ENCODE data around the gene OR2T1. TPM values are rescaled to one million over a fixed set of nuclear protein-coding genes. Genes with fewer than 3 reads are reported as not detected.

Gene OR2T1, protein sequence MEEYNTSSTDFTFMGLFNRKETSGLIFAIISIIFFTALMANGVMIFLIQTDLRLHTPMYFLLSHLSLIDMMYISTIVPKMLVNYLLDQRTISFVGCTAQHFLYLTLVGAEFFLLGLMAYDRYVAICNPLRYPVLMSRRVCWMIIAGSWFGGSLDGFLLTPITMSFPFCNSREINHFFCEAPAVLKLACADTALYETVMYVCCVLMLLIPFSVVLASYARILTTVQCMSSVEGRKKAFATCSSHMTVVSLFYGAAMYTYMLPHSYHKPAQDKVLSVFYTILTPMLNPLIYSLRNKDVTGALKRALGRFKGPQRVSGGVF
- polyA plus RNA-seq (2013, experiment 1 of 2), result not detected
- not detected for polyA plus RNA-seq (2013, experiment 2 of 2)

DNA sequence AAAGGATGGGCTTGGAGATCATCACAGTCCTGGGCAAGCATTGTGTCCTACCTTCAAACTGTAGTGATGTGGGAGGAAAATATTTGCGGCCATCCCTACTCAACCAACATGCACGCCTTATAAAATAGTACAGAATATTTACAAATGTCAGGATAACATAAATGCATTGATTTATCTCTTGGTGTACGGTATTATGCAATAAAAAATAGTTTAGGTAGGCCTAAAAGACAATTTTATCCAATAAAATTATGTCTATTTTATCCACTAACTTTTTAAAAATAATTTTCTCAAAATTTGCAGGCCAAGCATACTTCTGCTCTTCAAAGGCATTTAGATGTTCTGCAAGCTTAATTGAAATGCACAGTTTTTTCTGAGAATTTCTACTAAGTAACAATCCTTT lies at the start of gene OR2T1:
Gene OR2T1 (plus strand): TSS at position 301 of the 400 bp plus-strand sequence. CDS start 3,100 bp downstream, outside the sequence.
- WGBS (ENCODE audit: extremely low coverage, insufficient coverage, low lambda C conversion rate), result no CpG with 5 or more reads among the region's 3 CpGs
- Histone ChIP-seq H3K56ac (ENCODE audit: low read length) (no peak within 1 kb of the TSS), H4K8ac (ENCODE audit: low read depth, low read length) (no peak within 1 kb of the TSS), H4K5ac (ENCODE audit: low read length) (no peak within 1 kb of the TSS), H2BK120ac (ENCODE audit: low read depth, low read length) (no peak within 1 kb of the TSS), H3K23ac (ENCODE audit: low read length) (no peak within 1 kb of the TSS), H2BK15ac (replicated peaks; ENCODE audit: low read depth) (no peak within 1 kb of the TSS), H3K4ac (ENCODE audit: low read depth, low read length) (no peak within 1 kb of the TSS), H3K4me2 (ENCODE audit: low read length) (no peak within 1 kb of the TSS), H3K79me2 (ENCODE audit: control insufficient read depth, insufficient read depth, low read length) (no peaks in the 10 kb centered on the region), H2BK5ac (ENCODE audit: low read length) (no peak within 1 kb of the TSS), H3K79me1 (ENCODE audit: low read length) (no peaks in the 10 kb centered on the region), H3K4me1 (ENCODE audit: control insufficient read depth, low read depth, low read length) (no peaks in the 10 kb centered on the region), H3K18ac (ENCODE audit: low read length) (no peak within 1 kb of the TSS), H3K9ac (ENCODE audit: low read length) (no peak within 1 kb of the TSS), H3K4me3 (ENCODE audit: low read length) (peak within 1 kb of the TSS; percentile 7), H3K27ac (ENCODE audit: low read depth, low read length) (no peak within 1 kb of the TSS), H3K36me3 (ENCODE audit: control insufficient read depth, insufficient read depth, low read length) (no peaks in the 10 kb centered on the region), H2AK5ac (ENCODE audit: low read length) (no peak within 1 kb of the TSS), H3K27me3 (ENCODE audit: insufficient read depth, low read length, poor library complexity) (no peaks in the 10 kb centered on the region)
- no peak for DNase-seq

DNA sequence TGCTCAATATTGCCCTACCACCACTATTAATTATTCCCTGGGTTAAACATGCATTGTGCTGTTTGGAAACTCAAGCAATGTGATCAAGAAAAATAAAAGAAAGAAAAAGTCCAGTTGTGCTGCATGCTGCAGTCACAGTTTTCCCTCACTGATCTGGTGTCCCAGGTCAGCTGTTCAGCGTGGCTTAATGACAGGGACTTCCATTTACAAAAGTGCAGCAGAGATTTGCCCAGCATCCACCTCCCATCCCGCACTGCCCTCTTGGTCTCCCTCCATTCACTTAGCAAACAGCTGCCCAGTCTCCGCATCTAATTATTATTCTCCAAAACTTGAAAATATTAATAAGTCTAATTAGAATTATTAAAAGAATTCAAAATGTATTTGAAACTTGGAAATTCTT lies 43.4 kb upstream of the OR2T1 start:
- WGBS (ENCODE audit: extremely low coverage, insufficient coverage, low lambda C conversion rate), result no CpG with 5 or more reads among the region's 3 CpGs
- no peak overlapping the region for H2AK5ac ChIP-seq (ENCODE audit: low read length)
- no peak overlapping the region for H4K8ac ChIP-seq (ENCODE audit: low read depth, low read length)
- no peak overlapping the region for H3K23ac ChIP-seq (ENCODE audit: low read length)
- DNase-seq, result no peak
- no peak overlapping the region for H2BK5ac ChIP-seq (ENCODE audit: low read length)
- no peak overlapping the region for H3K4me3 ChIP-seq (ENCODE audit: low read length)
- H3K79me1 ChIP-seq (ENCODE audit: low read length), result no peaks in the 10 kb centered on the region
- no peaks in the 10 kb centered on the region for H3K36me3 ChIP-seq (ENCODE audit: control insufficient read depth, insufficient read depth, low read length)
- no peak overlapping the region for H3K4me2 ChIP-seq (ENCODE audit: low read length)
- no peak overlapping the region for H4K5ac ChIP-seq (ENCODE audit: low read length)
- H3K79me2 ChIP-seq (ENCODE audit: control insufficient read depth, insufficient read depth, low read length), result no peaks in the 10 kb centered on the region
- no peak overlapping the region for H3K56ac ChIP-seq (ENCODE audit: low read length)
- H3K18ac ChIP-seq (ENCODE audit: low read length), result no peak overlapping the region
- no peak overlapping the region for H3K27ac ChIP-seq (ENCODE audit: low read depth, low read length)
- H3K27me3 ChIP-seq (ENCODE audit: insufficient read depth, low read length, poor library complexity), result no peaks in the 10 kb centered on the region
- H3K4me1 ChIP-seq (ENCODE audit: control insufficient read depth, low read depth, low read length), result no peaks in the 10 kb centered on the region
- H3K9ac ChIP-seq (ENCODE audit: low read length), result no peak overlapping the region
- H2BK15ac ChIP-seq (replicated peaks; ENCODE audit: low read depth), result no peak overlapping the region
- H2BK120ac ChIP-seq (ENCODE audit: low read depth, low read length), result no peak overlapping the region
- H3K4ac ChIP-seq (ENCODE audit: low read depth, low read length), result no peak overlapping the region

DNA sequence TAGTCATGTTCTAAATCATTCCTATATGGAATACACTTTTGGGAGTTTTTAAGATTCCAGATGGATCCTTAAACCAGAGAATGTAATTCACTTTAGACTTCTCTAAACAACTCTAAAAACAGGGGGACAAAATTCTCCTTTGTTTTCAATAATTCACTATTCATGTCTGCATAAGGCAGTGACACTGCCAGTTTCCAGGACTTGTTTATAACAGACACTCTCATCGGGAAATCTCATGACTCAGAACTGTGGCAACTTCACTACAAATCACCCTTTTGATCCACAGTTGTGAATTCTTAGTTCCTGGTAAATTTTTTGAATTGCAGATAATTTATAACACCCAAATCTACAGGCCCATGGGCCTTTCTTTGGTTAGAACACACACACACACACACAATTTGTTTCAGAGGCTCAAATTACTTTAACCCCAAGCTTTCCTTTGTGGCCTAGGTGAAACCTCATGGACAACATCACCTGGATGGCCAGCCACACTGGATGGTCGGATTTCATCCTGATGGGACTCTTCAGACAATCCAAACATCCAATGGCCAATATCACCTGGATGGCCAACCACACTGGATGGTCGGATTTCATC lies 41.6 kb upstream of the OR2T1 start, which contains the start of gene OR2T4:
Gene OR2T4 (plus strand): TSS at position 545 of the 595 bp plus-strand sequence. CDS start 0 bp downstream, at position 545.
- H3K4me2 ChIP-seq (ENCODE audit: low read length), result no peak within 1 kb of the TSS
- no peak within 1 kb of the TSS for H3K4me3 ChIP-seq (ENCODE audit: low read length)
- H3K56ac ChIP-seq (ENCODE audit: low read length), result no peak within 1 kb of the TSS
- H2AK5ac ChIP-seq (ENCODE audit: low read length), result no peak within 1 kb of the TSS
- no peak within 1 kb of the TSS for H4K5ac ChIP-seq (ENCODE audit: low read length)
- H2BK120ac ChIP-seq (ENCODE audit: low read depth, low read length), result no peak within 1 kb of the TSS
- H3K4me1 ChIP-seq (ENCODE audit: control insufficient read depth, low read depth, low read length), result no peaks in the 10 kb centered on the region
- H3K27me3 ChIP-seq (ENCODE audit: insufficient read depth, low read length, poor library complexity), result no peaks in the 10 kb centered on the region
- H3K9ac ChIP-seq (ENCODE audit: low read length), result no peak within 1 kb of the TSS
- no peak for DNase-seq
- no peaks in the 10 kb centered on the region for H3K36me3 ChIP-seq (ENCODE audit: control insufficient read depth, insufficient read depth, low read length)
- no peak within 1 kb of the TSS for H3K4ac ChIP-seq (ENCODE audit: low read depth, low read length)
- WGBS (ENCODE audit: extremely low coverage, insufficient coverage, low lambda C conversion rate), result no CpG with 5 or more reads among the region's 3 CpGs
- no peaks in the 10 kb centered on the region for H3K79me1 ChIP-seq (ENCODE audit: low read length)
- no peak within 1 kb of the TSS for H3K18ac ChIP-seq (ENCODE audit: low read length)
- no peaks in the 10 kb centered on the region for H3K79me2 ChIP-seq (ENCODE audit: control insufficient read depth, insufficient read depth, low read length)
- H4K8ac ChIP-seq (ENCODE audit: low read depth, low read length), result no peak within 1 kb of the TSS
- no peak within 1 kb of the TSS for H3K27ac ChIP-seq (ENCODE audit: low read depth, low read length)
- H3K23ac ChIP-seq (ENCODE audit: low read length), result no peak within 1 kb of the TSS
- H2BK5ac ChIP-seq (ENCODE audit: low read length), result no peak within 1 kb of the TSS
- H2BK15ac ChIP-seq (replicated peaks; ENCODE audit: low read depth), result no peak within 1 kb of the TSS

DNA sequence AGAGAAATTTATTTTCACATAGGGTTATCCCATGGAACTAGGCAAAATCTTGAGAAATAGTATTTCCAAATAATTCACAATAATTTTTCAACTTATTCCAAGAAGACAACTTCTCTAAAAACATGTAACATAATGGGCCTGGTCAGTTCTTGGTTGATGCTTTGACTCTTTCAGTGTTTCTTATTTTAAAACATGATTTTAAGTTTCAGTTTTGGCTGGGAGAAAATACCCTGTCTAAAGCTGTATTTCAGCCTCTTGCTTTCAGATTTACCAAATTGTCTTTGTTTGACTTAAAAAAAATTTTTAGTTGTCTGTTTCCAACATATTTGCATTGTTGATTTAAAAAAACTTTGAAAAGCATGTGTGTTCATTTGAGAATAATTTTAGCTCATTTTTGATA lies 36.2 kb upstream of the OR2T1 start:
- Histone ChIP-seq H3K4me3 (ENCODE audit: low read length) (no peak overlapping the region), H2AK5ac (ENCODE audit: low read length) (no peak overlapping the region), H3K56ac (ENCODE audit: low read length) (no peak overlapping the region), H4K8ac (ENCODE audit: low read depth, low read length) (no peak overlapping the region), H3K23ac (ENCODE audit: low read length) (no peak overlapping the region), H3K4me1 (ENCODE audit: control insufficient read depth, low read depth, low read length) (no peaks in the 10 kb centered on the region), H3K79me1 (ENCODE audit: low read length) (no peaks in the 10 kb centered on the region), H3K18ac (ENCODE audit: low read length) (no peak overlapping the region), H3K27ac (ENCODE audit: low read depth, low read length) (no peak overlapping the region), H2BK120ac (ENCODE audit: low read depth, low read length) (no peak overlapping the region), H4K5ac (ENCODE audit: low read length) (no peak overlapping the region), H3K4me2 (ENCODE audit: low read length) (no peak overlapping the region), H2BK15ac (replicated peaks; ENCODE audit: low read depth) (no peak overlapping the region), H3K36me3 (ENCODE audit: control insufficient read depth, insufficient read depth, low read length) (no peaks in the 10 kb centered on the region), H2BK5ac (ENCODE audit: low read length) (no peak overlapping the region), H3K9ac (ENCODE audit: low read length) (no peak overlapping the region), H3K4ac (ENCODE audit: low read depth, low read length) (no peak overlapping the region), H3K79me2 (ENCODE audit: control insufficient read depth, insufficient read depth, low read length) (no peaks in the 10 kb centered on the region), H3K27me3 (ENCODE audit: insufficient read depth, low read length, poor library complexity) (no peaks in the 10 kb centered on the region)
- DNase-seq, result no peak

DNA sequence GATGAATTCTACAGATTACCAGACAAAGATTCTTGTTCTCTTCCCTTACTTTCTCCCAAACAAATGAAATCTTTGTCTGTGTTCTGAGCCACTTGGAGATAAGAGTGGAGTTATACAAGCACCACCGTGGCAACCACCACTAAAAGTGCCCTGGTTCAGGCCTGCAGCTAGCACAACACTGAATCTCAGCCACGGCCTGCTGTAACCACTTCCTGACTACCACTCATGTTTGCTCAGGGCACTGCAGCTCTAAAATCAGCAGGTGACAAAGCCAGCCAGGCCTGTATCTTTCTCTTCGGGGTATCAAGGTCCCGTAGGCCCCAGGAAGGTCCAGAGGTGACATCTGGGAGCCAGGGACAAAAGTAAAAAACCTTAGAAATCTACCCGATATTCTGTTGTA lies 30.5 kb upstream of the OR2T1 start:
- Histone ChIP-seq H3K9ac (ENCODE audit: low read length) (no peak overlapping the region), H4K5ac (ENCODE audit: low read length) (no peak overlapping the region), H3K56ac (ENCODE audit: low read length) (no peak overlapping the region), H3K4me1 (ENCODE audit: control insufficient read depth, low read depth, low read length) (no peaks in the 10 kb centered on the region), H4K8ac (ENCODE audit: low read depth, low read length) (no peak overlapping the region), H2BK5ac (ENCODE audit: low read length) (no peak overlapping the region), H3K4me3 (ENCODE audit: low read length) (no peak overlapping the region), H3K79me2 (ENCODE audit: control insufficient read depth, insufficient read depth, low read length) (no peaks in the 10 kb centered on the region), H3K27ac (ENCODE audit: low read depth, low read length) (no peak overlapping the region), H3K4ac (ENCODE audit: low read depth, low read length) (no peak overlapping the region), H2BK120ac (ENCODE audit: low read depth, low read length) (no peak overlapping the region), H2AK5ac (ENCODE audit: low read length) (no peak overlapping the region), H3K18ac (ENCODE audit: low read length) (no peak overlapping the region), H3K36me3 (ENCODE audit: control insufficient read depth, insufficient read depth, low read length) (no peaks in the 10 kb centered on the region), H2BK15ac (replicated peaks; ENCODE audit: low read depth) (no peak overlapping the region), H3K23ac (ENCODE audit: low read length) (no peak overlapping the region), H3K27me3 (ENCODE audit: insufficient read depth, low read length, poor library complexity) (no peaks in the 10 kb centered on the region), H3K79me1 (ENCODE audit: low read length) (no peaks in the 10 kb centered on the region), H3K4me2 (ENCODE audit: low read length) (no peak overlapping the region)
- WGBS (ENCODE audit: extremely low coverage, insufficient coverage, low lambda C conversion rate), result no CpG with 5 or more reads among the region's 5 CpGs
- DNase-seq, result no peak

Measured in mesendoderm (in vitro differentiated cells).